ENCODE results near the gene TKT.

The TKT gene

GRCh38 chr3:53223025-53223424 lies 32.8 kb downstream of the TKT start:
- DNase-seq, result no peak

DNA sequence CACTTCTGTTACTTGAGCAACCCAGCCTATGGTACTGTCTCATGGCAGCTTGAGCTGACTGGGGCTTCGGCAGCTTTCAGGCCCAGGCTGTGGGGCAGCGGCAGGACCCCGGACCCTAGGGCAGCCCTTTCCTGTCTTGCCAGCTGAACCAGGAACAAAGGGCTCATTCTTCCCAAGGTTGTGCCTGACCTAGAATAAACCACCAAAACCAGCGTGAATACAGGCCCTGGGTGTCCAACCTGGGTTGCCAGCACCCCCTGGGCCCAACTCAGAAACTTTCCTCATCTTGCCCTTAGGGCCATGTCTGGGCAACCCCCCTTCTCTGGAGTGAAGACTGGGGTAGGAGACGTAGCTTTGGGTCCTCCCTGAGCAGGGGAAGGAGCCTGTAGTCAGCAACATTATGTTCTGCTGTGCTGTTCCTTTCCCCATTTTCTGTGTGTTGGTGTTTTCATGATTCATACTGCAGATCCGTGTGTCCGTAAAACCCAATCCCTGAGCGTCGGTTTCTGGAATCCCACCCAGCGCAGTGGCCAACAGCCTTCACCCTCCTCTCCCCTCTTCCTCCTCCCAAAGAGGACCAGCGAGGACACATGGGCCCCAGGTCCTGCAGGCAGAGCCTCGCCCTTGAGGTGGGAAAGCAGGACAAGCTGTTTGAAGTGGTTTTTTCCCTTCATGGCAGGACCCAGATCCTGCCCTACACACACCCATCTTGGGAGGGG lies 33.5 kb downstream of the TKT start:
- no peak for DNase-seq

DNA sequence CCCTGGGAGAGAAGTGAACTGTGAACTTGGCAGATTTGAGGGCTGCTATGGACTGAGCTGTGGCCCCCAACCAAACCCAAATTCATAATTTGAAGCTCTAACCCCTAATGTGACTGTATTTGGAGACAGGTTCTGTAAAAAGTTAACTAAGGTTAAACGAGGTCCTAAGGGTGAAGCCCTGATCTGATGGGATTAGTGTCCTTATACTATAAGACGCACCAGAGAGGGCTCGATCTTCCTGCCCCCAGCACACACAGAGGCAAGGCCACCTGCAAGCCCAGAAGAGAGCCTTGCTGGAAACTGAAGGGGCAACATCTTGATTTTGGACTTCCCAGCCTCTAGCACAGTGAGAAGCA lies 34.0 kb downstream of the TKT start:
- no peak for DNase-seq

DNA sequence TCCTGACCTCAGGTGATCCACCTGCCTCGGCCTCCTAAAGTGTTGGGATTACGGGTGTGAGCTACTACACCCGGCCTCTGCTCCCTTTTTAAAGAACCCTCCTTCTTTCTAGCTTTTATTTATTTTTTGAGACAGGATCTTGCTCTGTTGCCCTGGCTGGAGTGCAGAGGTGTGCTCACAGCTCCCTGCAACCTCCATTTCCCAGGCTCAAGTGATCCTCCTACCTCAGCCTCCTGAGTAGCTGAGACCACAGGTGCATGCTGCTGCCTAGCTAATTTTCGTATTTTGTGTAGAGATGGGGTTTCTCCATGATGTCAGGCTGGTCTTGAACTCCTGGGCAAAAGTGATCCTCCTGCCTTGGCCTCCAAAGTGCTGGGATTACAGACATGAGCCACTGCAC lies 34.5 kb downstream of the TKT start:
- DNase-seq, result no peak

DNA sequence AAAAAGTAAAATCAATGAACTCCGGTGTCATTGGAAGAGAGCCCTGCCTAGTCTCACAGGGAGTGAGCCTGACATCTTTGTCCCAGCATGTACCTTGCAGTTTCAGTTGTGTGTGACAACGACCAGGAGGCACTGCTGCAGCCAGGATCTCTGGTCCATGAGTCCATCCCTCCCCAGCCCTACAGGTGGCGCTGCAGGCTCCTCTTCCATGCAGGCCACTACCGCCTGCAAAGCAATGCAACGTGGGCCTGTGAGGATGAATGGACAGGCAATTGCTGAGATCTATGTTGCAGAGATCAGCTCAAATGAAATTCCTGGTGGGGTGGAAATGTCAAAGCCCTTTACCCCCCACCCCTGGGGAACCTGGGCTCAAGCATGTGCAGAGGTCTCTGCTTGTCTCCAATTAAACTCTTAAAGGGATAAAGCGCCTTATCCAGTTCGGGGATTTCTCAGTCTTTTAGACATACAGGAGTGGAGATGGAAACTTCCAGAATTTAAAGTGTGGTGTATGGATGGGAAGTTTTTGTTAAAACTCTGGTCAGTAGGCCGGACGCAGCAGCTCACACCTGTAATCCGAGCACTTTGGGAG lies 35.8 kb downstream of the TKT start:
- DNase-seq, result no peak

DNA sequence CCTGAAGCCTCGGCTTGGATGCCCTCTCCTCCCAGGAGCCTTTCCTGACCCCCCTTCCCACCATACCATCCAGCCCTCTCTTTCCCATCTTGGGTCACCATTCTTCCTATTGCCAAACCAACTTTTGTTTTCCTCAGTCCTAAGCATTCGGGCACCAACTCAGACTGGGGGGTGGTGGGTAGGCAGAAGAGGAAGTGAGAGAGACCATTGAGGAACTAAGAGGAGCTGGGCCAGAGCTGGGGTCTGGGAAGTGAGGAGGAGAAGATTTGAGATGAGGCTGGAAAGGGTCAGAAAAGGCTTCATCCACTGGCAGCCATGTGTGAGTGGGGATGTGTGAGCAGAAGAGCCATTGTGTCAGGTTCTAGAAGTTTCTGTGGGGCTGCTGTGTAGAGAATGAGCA lies 37.7 kb downstream of the TKT start:
- no peak for DNase-seq

DNA sequence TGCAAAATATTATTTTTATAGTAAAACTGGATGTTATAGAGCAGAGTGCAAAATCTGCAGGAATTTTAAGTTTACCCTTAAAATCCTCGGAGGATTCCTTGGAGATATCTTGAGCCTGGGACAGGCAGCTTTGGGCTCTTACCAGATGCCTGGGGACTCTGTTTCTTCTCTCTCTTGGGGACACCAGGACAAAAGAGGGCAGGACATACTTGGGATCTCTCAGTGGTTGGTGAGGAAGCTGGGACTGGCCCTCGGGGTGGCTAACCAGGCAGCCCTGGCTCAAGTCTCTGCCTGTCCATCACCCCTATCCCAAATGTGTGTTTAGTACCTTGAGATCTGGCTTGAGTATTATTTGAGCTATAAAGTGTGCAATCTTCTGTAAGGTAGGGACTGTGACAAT lies 38.6 kb downstream of the TKT start:
- DNase-seq, result no peak

DNA sequence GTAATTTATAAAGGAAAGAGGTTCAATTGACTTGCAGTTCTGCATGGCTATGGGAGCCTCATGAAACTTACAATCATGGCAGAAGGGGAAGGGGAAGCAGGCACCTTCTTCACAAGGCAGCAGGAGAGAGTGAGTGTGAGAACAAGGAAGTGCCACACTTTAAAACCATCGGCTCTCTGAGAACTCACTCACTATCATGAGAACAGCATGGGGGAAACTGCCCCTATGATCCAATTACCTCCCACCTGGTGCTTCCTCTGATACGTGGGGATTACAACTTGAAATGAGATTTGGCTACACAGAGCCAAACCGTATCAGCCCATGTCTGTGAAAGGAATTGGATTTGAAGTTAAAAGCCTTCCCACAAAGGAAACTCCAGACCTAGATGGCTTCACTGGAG lies 39.1 kb downstream of the TKT start:
- DNase-seq, result no peak

DNA sequence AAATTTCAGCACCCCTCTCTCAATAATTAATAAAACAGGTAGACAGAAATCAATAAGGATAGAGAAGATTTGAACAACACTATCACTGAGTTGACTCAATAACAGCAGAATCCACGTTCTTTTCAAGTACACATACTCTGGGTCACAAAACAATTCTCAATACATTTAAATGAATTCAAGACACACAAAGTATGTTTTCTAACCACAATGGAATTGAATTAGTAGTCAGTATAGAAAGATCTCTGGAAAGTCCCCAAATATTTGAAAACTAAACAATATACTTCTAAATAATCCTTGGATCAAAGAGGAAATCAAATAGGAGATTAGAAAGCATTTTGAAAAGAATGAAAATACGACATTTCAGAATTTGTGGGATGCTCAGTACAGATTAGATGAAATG lies 40.0 kb downstream of the TKT start:
- DNase-seq, result no peak

DNA sequence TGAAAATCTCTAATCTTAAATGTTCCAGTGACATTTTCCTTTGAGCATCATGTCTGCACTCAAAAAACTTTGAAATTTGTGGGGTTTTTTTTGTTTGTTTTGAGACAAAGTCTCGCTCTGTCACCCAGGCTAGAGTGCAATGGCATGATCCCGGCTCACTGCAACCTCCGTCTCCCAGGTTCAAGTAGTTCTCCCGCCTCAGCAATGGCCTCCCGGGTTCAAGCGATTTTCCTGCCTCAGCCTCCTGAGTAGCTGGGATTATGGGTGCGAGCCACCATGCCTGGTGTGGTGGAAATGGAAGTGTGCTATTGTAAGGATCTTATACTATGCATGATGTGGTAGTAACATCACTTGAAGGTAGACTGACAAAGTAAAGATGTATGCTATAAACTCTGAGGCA lies 42.5 kb downstream of the TKT start:
- no peak for DNase-seq

- DNase-seq, result no peak
These were observed 43.8 kb downstream of the TKT start for GRCh38 chr3:53211706-53212702.

- no peak for DNase-seq
These were observed 53.3 kb downstream of the TKT start for GRCh38 chr3:53202331-53203015.

DNA sequence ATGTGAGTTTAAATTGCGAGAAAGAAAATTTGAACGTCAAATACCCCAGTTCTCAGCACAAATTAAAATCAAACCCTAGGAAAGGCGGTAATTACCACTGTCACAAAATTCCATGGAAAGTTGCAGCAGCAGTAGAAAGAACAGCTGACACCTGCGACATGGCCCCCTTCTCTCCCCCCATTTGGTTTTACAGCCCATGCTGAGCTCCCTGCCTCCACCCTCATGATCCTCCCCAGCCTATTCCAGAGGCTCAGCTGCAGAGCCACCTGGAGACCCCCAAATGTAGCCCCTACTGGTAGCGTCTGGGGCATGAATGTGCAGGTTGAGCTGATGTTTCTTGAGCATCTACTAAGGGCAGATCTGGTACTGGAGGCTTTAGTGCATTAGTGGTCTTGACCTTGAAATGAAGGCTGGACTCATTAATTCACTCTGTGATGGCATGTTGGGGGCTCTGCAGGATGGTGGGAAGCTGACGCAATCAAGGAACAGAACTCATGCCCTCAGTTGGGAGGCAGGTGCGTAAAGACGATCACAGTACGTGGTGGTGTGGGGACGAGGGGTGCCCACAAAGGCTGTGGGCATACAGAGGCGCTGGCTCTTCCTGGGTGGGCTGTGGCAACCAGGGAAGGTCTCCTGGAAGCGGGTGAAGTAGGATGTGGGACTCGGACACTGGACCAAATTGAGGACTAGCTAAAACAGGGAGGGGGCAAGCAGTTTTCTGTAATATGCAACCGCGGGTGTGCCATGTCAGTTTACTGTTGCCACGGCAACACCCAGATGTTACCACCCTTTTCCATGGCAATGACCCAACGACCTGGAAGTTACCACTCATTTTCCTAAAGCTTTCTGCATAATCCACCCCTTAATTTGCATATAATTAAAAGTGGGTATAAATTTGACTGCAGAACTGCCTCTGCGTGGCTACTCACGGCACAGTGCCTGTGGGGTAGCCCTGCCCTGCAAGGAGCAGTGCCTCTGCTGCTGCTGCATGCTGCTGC lies 55.0 kb downstream of the TKT start:
- DNase-seq, result no peak

- DNase-seq, result no peak
These were observed 56.0 kb downstream of the TKT start for GRCh38 chr3:53199834-53200233.

DNA sequence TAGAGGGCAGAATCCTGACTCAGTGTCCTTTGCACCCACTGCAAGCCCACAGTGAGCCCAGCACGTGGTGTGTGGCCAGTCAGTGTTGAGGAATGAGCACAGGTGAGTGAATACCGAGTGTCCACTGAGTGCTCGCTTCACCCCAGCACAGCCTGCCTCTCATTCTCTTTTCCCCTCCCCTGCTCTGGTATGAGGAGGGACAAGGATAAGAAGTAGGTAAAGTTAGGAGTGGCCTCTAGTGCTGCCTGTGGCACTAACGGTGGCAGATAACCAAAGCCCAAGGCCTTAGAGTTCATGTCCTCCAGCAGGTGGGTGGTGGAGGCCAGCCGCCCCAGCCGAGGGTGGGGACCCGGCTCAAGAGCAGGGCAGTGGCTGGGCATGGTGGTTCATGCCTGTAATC lies 56.8 kb downstream of the TKT start:
- DNase-seq, result no peak

DNA sequence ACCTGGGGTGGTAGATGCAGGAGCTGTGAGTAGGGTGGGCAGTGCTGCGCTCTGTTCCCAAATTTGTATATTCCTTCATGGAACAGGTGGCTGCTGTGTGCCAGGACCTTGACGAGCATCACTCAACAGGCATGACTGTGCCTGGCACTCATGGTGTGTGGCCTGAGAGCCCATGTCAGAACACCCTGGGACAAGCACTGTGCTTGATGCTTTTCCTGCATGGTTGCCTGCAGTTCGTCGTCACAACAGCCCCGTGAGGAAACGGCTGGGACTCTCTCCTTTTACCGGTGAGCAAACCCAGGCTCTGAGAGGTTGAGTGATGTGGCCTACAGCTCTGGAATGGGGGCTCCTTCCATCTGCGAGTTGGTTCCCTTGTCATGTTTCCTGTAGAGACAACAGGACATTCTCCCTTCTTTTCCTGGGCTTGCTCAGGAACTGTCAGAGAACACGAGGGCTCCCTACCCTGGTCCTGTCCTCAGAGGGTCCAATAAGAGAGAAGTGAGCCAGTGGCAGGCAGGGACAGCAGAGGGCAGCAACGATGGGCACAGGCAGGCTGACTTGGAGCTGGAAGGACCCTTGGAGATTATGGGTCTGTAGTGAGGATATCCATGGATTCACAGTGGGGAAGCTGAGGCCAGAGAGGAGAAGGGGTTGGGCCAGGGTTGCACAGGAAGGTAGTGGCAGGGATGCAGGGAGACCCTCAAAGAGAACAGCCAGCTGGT lies 57.4 kb downstream of the TKT start:
- DNase-seq, result no peak

DNA sequence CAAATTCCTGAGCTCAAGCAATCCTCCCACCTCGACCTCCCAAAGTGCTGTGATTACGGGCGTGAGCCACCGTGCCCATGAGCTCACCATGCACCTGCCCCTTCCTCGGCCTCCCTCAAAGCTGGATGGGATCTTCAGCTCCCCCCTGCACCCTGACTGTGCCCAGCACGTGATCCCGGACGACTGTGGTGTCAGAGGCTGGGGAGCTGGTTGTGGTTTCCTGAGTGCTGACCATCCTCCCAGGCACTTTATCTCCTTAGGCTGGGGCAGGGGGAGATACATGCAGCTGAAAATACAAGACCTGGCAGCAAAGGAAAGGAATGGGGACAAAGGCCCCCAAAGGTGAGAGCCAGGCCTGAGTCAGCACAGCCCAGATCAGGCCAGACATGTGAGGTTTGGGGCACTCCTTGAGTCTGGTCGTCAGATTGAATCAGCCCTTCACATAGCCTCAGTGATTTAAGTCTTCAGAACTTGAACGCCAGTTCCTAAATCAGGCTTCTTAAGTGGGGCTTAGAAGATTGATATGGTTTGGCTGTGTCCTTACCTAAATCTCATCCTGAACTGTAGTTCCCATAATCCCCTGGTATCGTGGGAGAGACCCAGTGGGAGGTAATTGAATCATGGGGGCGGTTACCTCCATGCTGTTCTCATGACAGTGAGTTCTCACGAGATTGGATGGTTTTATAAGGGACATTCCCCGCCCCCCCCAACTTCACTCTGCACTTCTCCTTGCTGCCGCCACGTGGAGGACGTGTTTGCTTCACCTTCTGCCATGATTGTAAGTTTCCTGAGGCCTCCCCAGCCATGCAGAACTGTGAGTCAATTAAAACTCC lies 59.0 kb downstream of the TKT start:
- DNase-seq, result no peak

DNA sequence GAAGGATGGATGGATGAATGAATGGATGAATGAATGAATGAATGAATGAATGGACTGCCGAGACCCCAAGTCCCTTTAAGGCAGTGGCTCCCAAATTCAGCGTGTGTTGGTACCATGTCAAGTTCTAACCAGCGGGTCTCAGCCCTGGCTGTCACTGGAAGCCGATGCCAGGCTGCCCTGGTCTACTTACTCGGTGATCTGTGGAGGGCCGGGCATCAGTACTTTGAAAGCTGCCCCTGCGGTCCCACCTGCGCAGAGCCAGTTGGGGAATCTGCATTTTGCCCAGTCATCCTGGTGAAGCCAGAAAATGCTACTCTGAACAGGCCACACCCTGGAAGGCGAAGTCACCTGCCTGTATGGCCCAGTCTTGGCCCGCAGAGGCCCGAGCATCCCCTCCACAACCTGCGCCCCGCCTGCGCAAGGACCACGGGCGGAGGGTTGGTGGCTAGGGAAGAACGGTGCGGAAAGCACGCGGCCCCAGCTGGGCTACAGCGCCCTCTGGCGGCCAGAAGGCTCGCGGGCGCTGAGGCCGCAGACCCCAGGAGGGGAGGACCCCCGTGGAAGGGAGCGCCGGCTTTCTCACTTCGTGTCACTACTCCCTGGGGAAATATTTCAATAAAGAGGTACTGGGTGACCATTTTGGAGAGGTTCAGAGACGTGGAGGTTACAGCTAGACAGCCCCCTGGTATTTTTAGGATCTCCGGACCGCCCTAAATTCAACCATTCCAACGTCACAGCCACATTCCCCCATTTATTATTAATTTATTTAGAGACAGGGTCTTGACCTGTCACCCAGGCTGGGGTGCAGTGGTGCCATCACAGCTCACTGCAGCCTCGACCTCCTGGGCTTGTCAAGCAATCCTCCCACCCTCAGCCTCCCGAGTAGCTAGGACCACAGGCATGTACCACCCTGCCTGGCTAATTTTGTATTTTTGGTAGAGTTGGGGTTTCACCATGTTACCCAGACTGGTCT lies 59.9 kb downstream of the TKT start:
- DNase-seq, result no peak

- DNase-seq, result no peak
These were observed 60.8 kb downstream of the TKT start for GRCh38 chr3:53195066-53195450.

Measured in cerebellar nuclear complex (tissue), 1 donor.